ENCODE data around the gene DSCAML1.

Gene DSCAML1

GRCh38 chr11:117547195-117547850 is 249.7 kb downstream of the DSCAML1 start:
- DNase-seq (ENCODE audit: low spot score), result no peak

- DNase-seq (ENCODE audit: low spot score), result no peak
These were observed 250.4 kb downstream of the DSCAML1 start for GRCh38 chr11:117546431-117547194.

- no peak for DNase-seq (ENCODE audit: low spot score)
These were observed 251.3 kb downstream of the DSCAML1 start for GRCh38 chr11:117545706-117546105.

- DNase-seq (ENCODE audit: low spot score), result no peak
These were observed 252.8 kb downstream of the DSCAML1 start for GRCh38 chr11:117544130-117544800.

GRCh38 chr11:117541211-117541610 is 255.8 kb downstream of the DSCAML1 start:
- DNase-seq (ENCODE audit: low spot score), result no peak

- DNase-seq (ENCODE audit: low spot score), result no peak
These were observed 258.5 kb downstream of the DSCAML1 start for GRCh38 chr11:117538263-117539135.

- no peak for DNase-seq (ENCODE audit: low spot score)
These were observed 261.1 kb downstream of the DSCAML1 start for GRCh38 chr11:117535850-117536411.

- DNase-seq (ENCODE audit: low spot score), result no peak
These were observed 261.7 kb downstream of the DSCAML1 start for GRCh38 chr11:117535201-117535849.

GRCh38 chr11:117532568-117532967 is 264.4 kb downstream of the DSCAML1 start:
- DNase-seq (ENCODE audit: low spot score), result no peak

GRCh38 chr11:117529816-117530215 is 267.2 kb downstream of the DSCAML1 start:
- no peak for DNase-seq (ENCODE audit: low spot score)

GRCh38 chr11:117528097-117528721 is 268.8 kb downstream of the DSCAML1 start:
- no peak for DNase-seq (ENCODE audit: low spot score)

- DNase-seq (ENCODE audit: low spot score), result no peak
These were observed 269.7 kb downstream of the DSCAML1 start for GRCh38 chr11:117527271-117527670.

GRCh38 chr11:117525866-117526542 is 271.0 kb downstream of the DSCAML1 start:
- DNase-seq (ENCODE audit: low spot score), result no peak

- DNase-seq (ENCODE audit: low spot score), result no peak
These were observed 272.4 kb downstream of the DSCAML1 start for GRCh38 chr11:117524468-117525183.

- DNase-seq (ENCODE audit: low spot score), result peak; percentile 71
These were observed 273.3 kb downstream of the DSCAML1 start for GRCh38 chr11:117523680-117524079.

- no peak for DNase-seq (ENCODE audit: low spot score)
These were observed 275.0 kb downstream of the DSCAML1 start for GRCh38 chr11:117521974-117522373.

- DNase-seq (ENCODE audit: low spot score), result no peak
These were observed 276.1 kb downstream of the DSCAML1 start for GRCh38 chr11:117520966-117521365.

GRCh38 chr11:117520201-117520600 is 276.8 kb downstream of the DSCAML1 start:
- no peak for DNase-seq (ENCODE audit: low spot score)

- DNase-seq (ENCODE audit: low spot score), result no peak
These were observed 277.4 kb downstream of the DSCAML1 start for GRCh38 chr11:117519590-117519989.
